IMR-90 (cell line): Measurements from ENCODE around the gene IRX3.

Experiments used
- CHD1 ChIP-seq: IDR thresholded peaks from 2 replicates; pipeline ENCODE4 v1.6.1; 2012; ENCODE audit warnings: low read depth, low read length, improper control_type of control experiment
- MAZ ChIP-seq: IDR thresholded peaks from 2 replicates; pipeline ENCODE4 v1.6.1; 2012; ENCODE audit warnings: low read depth, mild to moderate bottlenecking, low read length, improper control_type of control experiment, moderate library complexity, borderline replicate concordance
- POLR2A ChIP-seq: IDR thresholded peaks from 2 replicates; pipeline ENCODE4 v1.6.1; 2012; ENCODE audit warnings: mild to moderate bottlenecking, low read depth, low read length
- RAD21 ChIP-seq: IDR thresholded peaks from 2 replicates; pipeline ENCODE4 v1.6.1; 2012; ENCODE audit warnings: low read length, improper control_type of control experiment
- RFX5 ChIP-seq: IDR thresholded peaks from 2 replicates; pipeline ENCODE4 v1.8.0; 2012; ENCODE audit warnings: low read depth, mild to moderate bottlenecking, low read length, moderate library complexity
- TF ChIP-seq, protein P1 (sequence below): conservative IDR thresholded peaks from 2 replicates; pipeline ENCODE4 v1.5.1; 2012; ENCODE audit warnings: mild to moderate bottlenecking, low read depth, low read length, improper control_type of control experiment
- TF ChIP-seq, protein P2 (sequence below): fragments of 150-350 bp; IDR thresholded peaks from 2 replicates; pipeline ENCODE4 v1.6.1; 2017; ENCODE audit warnings: mild to moderate bottlenecking, antibody characterized with exemption, low read length, low read depth

DNA sequence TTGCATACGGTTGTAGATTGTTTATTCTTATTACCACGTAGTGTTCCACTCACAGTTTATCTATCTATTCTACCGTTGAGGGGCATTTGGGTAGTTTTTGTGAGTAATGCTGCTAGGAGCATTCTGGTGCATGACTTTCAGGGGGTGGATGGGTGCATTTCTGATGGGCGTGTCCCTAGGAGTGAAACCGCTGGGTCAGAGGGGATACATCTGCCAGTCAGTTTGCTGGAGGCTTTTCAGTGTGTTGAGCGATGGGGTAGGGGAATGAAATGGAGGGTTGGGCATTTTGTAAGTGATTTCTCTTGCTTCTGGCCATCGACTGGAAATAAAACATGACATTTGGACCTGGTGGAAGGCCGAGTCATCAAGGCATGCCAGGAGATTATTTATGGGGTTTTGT, 17.0 kb upstream of the IRX3 start:
- TF ChIP-seq, protein P1, sequence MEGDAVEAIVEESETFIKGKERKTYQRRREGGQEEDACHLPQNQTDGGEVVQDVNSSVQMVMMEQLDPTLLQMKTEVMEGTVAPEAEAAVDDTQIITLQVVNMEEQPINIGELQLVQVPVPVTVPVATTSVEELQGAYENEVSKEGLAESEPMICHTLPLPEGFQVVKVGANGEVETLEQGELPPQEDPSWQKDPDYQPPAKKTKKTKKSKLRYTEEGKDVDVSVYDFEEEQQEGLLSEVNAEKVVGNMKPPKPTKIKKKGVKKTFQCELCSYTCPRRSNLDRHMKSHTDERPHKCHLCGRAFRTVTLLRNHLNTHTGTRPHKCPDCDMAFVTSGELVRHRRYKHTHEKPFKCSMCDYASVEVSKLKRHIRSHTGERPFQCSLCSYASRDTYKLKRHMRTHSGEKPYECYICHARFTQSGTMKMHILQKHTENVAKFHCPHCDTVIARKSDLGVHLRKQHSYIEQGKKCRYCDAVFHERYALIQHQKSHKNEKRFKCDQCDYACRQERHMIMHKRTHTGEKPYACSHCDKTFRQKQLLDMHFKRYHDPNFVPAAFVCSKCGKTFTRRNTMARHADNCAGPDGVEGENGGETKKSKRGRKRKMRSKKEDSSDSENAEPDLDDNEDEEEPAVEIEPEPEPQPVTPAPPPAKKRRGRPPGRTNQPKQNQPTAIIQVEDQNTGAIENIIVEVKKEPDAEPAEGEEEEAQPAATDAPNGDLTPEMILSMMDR = no peak
- TF ChIP-seq RFX5 (no peak), CHD1 (no peak), RAD21 (no peak), POLR2A (no peak), MAZ (no peak)
- TF ChIP-seq, protein P2, sequence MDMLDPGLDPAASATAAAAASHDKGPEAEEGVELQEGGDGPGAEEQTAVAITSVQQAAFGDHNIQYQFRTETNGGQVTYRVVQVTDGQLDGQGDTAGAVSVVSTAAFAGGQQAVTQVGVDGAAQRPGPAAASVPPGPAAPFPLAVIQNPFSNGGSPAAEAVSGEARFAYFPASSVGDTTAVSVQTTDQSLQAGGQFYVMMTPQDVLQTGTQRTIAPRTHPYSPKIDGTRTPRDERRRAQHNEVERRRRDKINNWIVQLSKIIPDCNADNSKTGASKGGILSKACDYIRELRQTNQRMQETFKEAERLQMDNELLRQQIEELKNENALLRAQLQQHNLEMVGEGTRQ = no peak
